GM12874 (cell line): Measurements from ENCODE around the gene BEAN1.

Experiments used
- CTCF ChIP-seq: IDR thresholded peaks from 2 replicates; pipeline ENCODE4 v1.5.1; 2011; ENCODE audit warnings: low read depth, mild to moderate bottlenecking, control low read depth, low read length, moderate library complexity; ENCODE audit not compliant: insufficient read depth

BEAN1 gene

GRCh38 chr16:66399930-66400329 lies 27.2 kb upstream of the BEAN1 start:
- no peak for TF ChIP-seq CTCF

- no peak for TF ChIP-seq CTCF
These were observed 26.4 kb upstream of the BEAN1 start for GRCh38 chr16:66400503-66401380.

- TF ChIP-seq CTCF, result no peak
These were observed 25.5 kb upstream of the BEAN1 start for GRCh38 chr16:66401610-66402009.

- TF ChIP-seq CTCF, result no peak
These were observed 24.9 kb upstream of the BEAN1 start for GRCh38 chr16:66402166-66402565.

- TF ChIP-seq CTCF, result no peak
These were observed 24.4 kb upstream of the BEAN1 start for GRCh38 chr16:66402591-66403230.

- TF ChIP-seq CTCF, result no peak
These were observed 23.5 kb upstream of the BEAN1 start for GRCh38 chr16:66403531-66404145.

GRCh38 chr16:66405057-66405783 lies 21.9 kb upstream of the BEAN1 start:
- no peak for TF ChIP-seq CTCF
